ENCODE data around the gene SPG11.

- TF ChIP-seq CTCF (IDR thresholded peaks at IDR 0.05; ENCODE audit: insufficient read depth, low read length, poor library complexity, severe bottlenecking) (no peak), EZH2phosphoT487 (conservative IDR thresholded peaks at IDR 0.05; ENCODE audit: low read length) (no peak)
Measured at GRCh38 chr15:44673639-44674038, 10.2 kb upstream of the SPG11 start.
